GM12878 (cell line): ENCODE data around the gene SMARCE1. TPM values are rescaled to one million over a fixed set of nuclear protein-coding genes. Genes with fewer than 3 reads are reported as not detected.

Experiments
- ATAC-seq: fragments of 200-7000 bp; cut with Tn5 transposase; 3 replicates; pipeline ENCODE4 v1.9.1; 2020; ENCODE audit warnings: mild to moderate bottlenecking, moderate library complexity
- BruUV-seq: library from RNA; stranded (reverse); fragments of 400-500 nt; replicated peaks from 2 replicates; lab custom pipeline; 2021; lab: Mats Ljungman, UMichigan
- CTCF ChIA-PET: fragments of 300-600 bp; sonication (Branson Sonifier 250); formaldehyde crosslinking; extraction: SDS; loops from one replicate; lab custom pipeline; 2021; ENCODE audit warnings: inconsistent platforms; lab: Yijun Ruan, JAX
- POLR2A ChIA-PET: fragments of 350-600 bp; formaldehyde crosslinking; extraction: SDS; loops from one replicate; lab custom pipeline; 2021; ENCODE audit warnings: inconsistent platforms; lab: Charles Lee
- RAD21 ChIA-PET: fragments of 300-600 bp; sonication (Branson Sonifier 250); formaldehyde crosslinking; loops from one replicate; lab custom pipeline; 2023; ENCODE audit warnings: antibody characterized with exemption; ENCODE audit not compliant: unreplicated experiment; lab: Charles Lee
- SMC1A ChIA-PET: fragments of 300-600 bp; sonication (Branson Sonifier 250); formaldehyde crosslinking; loops from one replicate; lab custom pipeline; 2023; ENCODE audit not compliant: unreplicated experiment, uncharacterized antibody; lab: Charles Lee
- DNase-seq: peaks from one replicate; pipeline ENCODE4 v3.0.0-alpha.2; 2011; ENCODE audit warnings: low read depth, low spot score
- FAIRE-seq: peaks from 3 replicates; lab custom pipeline; 2011; peaks lifted over from hg19 to GRCh38; lab: Jason Lieb, UNC
- H2AFZ ChIP-seq: 2 replicates; pipeline ENCODE4 v1.6.0; 2011; ENCODE audit warnings: low read depth, low read length, control low read depth; ENCODE audit not compliant: control insufficient read depth
- H3K27ac ChIP-seq: 2 replicates; pipeline ENCODE4 v1.5.1; 2011; ENCODE audit warnings: control low read depth; ENCODE audit not compliant: control insufficient read depth, insufficient read depth
- H3K27me3 ChIP-seq, 2 experiments: replicated peaks in 1 of 2; 2 replicates each; pipeline versions ENCODE4 v1.6.0 to v1.6.1; 2011; ENCODE audit warnings: low read length in 1 of 2; ENCODE audit not compliant: control insufficient read depth in 2 of 2, insufficient read depth in 2 of 2
- H3K36me3 ChIP-seq, 2 experiments: 2 replicates each; pipeline ENCODE4 v1.5.1; 2011; ENCODE audit warnings: low read length in 1 of 2; ENCODE audit not compliant: control insufficient read depth in 2 of 2, insufficient read depth in 2 of 2
- H3K4me1 ChIP-seq: 2 replicates; pipeline ENCODE4 v1.6.1; 2011; ENCODE audit warnings: mild to moderate bottlenecking, low read length, moderate library complexity, mixed read lengths; ENCODE audit not compliant: control insufficient read depth, insufficient read depth
- H3K4me2 ChIP-seq: 2 replicates; pipeline ENCODE4 v1.6.0; 2011; ENCODE audit warnings: control low read depth; ENCODE audit not compliant: control insufficient read depth, insufficient read depth
- H3K4me3 ChIP-seq: fragments of 200-600 bp; sonication (generic); 2 replicates; pipeline ENCODE4 v1.5.1; 2016
- H3K79me2 ChIP-seq: 2 replicates; pipeline ENCODE4 v1.6.0; 2011; ENCODE audit warnings: low read length; ENCODE audit not compliant: control insufficient read depth, insufficient read depth
- H3K9ac ChIP-seq: 2 replicates; pipeline ENCODE4 v1.8.0; 2011; ENCODE audit warnings: low read length, control low read depth, mixed read lengths; ENCODE audit not compliant: control insufficient read depth, insufficient read depth
- H3K9me3 ChIP-seq: replicated peaks from 3 replicates; pipeline ENCODE4 v1.5.1; 2011; ENCODE audit warnings: mild to moderate bottlenecking, low read length; ENCODE audit not compliant: control insufficient read depth, insufficient read depth
- H4K20me1 ChIP-seq: 2 replicates; pipeline ENCODE4 v1.6.0; 2011; ENCODE audit not compliant: control insufficient read depth, insufficient read depth
- CHD4 ChIP-seq: fragments of 200-600 bp; sonication (generic); IDR thresholded peaks from 2 replicates; pipeline ENCODE4 v1.6.1; 2016; ENCODE audit warnings: mild to moderate bottlenecking
- MEF2B ChIP-seq: fragments of 450-650 bp; IDR thresholded peaks from 2 replicates; pipeline ENCODE4 v1.6.1; 2018; ENCODE audit warnings: mild to moderate bottlenecking, moderate library complexity; ENCODE audit not compliant: partially characterized antibody, poor library complexity, severe bottlenecking
- RAD51 ChIP-seq: fragments of 450-650 bp; IDR thresholded peaks from 2 replicates; pipeline ENCODE4 v1.6.1; 2016; ENCODE audit warnings: moderate library complexity, mild to moderate bottlenecking, inconsistent platforms
- RB1 ChIP-seq: fragments of 450-650 bp; formaldehyde crosslinking; IDR thresholded peaks from 2 replicates; pipeline ENCODE4 v1.6.1; 2017; ENCODE audit warnings: mild to moderate bottlenecking, borderline replicate concordance
- RCOR1 ChIP-seq: conservative IDR thresholded peaks from 2 replicates; pipeline ENCODE4 v1.6.1; 2012; ENCODE audit warnings: low read depth, low read length, improper control_type of control experiment
- RUNX3 ChIP-seq: IDR thresholded peaks from 2 replicates; pipeline ENCODE4 v1.6.1; 2012; ENCODE audit warnings: low read length, inconsistent platforms
- SMAD1 ChIP-seq: fragments of 450-650 bp; IDR thresholded peaks from 2 replicates; pipeline ENCODE4 v1.6.1; 2018; ENCODE audit warnings: mild to moderate bottlenecking, low read depth; ENCODE audit not compliant: partially characterized antibody
- TCF3 ChIP-seq: IDR thresholded peaks from 2 replicates; pipeline ENCODE4 v1.6.1; 2012; ENCODE audit warnings: low read depth, mild to moderate bottlenecking, low read length, borderline replicate concordance; ENCODE audit not compliant: insufficient read depth
- ZNF207 ChIP-seq: fragments of 450-650 bp; IDR thresholded peaks from 2 replicates; pipeline ENCODE4 v1.6.1; 2014; ENCODE audit warnings: antibody characterized with exemption, mild to moderate bottlenecking, borderline replicate concordance
- WGBS: methylation state at CpG from one replicate; pipeline ENCODE4 v1.1.6; 2016; ENCODE audit warnings: low lambda C conversion rate; ENCODE audit not compliant: insufficient replicate concordance, insufficient coverage; ENCODE audit errors: missing lambda C conversion rate; 5-methylcytosine and 5-hydroxymethylcytosine counted together
- in situ Hi-C: fragments of 300-500 bp; cut with MboI; formaldehyde crosslinking; loops from 9 replicates; pipeline ENCODE4 v1.14.3; 2018; ENCODE audit warnings: mixed read lengths
- intact Hi-C: fragments of 100-400 bp; cut with micrococcal nuclease; formaldehyde crosslinking; loops from one replicate; pipeline ENCODE4 v1.14.2; 2022; ENCODE audit not compliant: unreplicated experiment
- polyA plus RNA-seq, 11 experiments: library from polyadenylated mRNA; depleted of rRNA in 4 of 11; unstranded in 6 of 11; stranded (reverse) in 5 of 11; fragments of >200 nt; fragmentation: Nextera tagmentation in 4 of 11; fragmentation: Illumina TruSeq in 1 of 11; extraction: Ambion mirVana in 4 of 11; extraction: Trizol in 1 of 11; gene quantifications; 1 replicate in 1 of 11; 2 replicates in 10 of 11; pipeline versions ENCODE4 v1.2.1 to v1.2.3, GENCODE V29; 2011 to 2016; ENCODE audit warnings: inconsistent platforms in 2 of 11, missing spikeins in 2 of 11, low read depth in 1 of 11
- total RNA-seq, 4 experiments: library from RNA; depleted of rRNA in 3 of 4; stranded (reverse); fragments of >200 nt in 3 of 4; fragmentation: Illumina TruSeq in 1 of 4; extraction: Trizol in 1 of 4; gene quantifications; 2 replicates each; pipeline versions ENCODE4 v1.2.1 to v1.2.3, GENCODE V29; 2013 to 2021
- TF ChIP-seq, protein P1 (sequence below): fragments of 450-650 bp; formaldehyde crosslinking; IDR thresholded peaks from 2 replicates; pipeline ENCODE4 v1.4.0; 2022; ENCODE audit warnings: mild to moderate bottlenecking, moderate library complexity
- TF ChIP-seq, protein P2 (sequence below): IDR thresholded peaks from 2 replicates; pipeline ENCODE4 v1.6.1; 2012; ENCODE audit warnings: mild to moderate bottlenecking, low read depth, low read length
- TF ChIP-seq, protein P3 (sequence below): IDR thresholded peaks from 2 replicates; pipeline ENCODE4 v1.6.1; 2011; ENCODE audit warnings: low read depth, low read length, improper control_type of control experiment, borderline replicate concordance
- TF ChIP-seq, protein P4 (sequence below): IDR thresholded peaks from 2 replicates; pipeline ENCODE4 v1.6.1; 2011; ENCODE audit warnings: borderline replicate concordance, low read depth, mild to moderate bottlenecking, moderate library complexity, low read length; ENCODE audit not compliant: insufficient read depth, poor library complexity, severe bottlenecking

The SMARCE1 gene
- total and polyA plus RNA-seq, 10 of the 15 experiments (the other 5 are each of a cell fraction or from before 2014, with no cell fraction given), result 87.9 to 191 (median 132) TPM

DNA sequence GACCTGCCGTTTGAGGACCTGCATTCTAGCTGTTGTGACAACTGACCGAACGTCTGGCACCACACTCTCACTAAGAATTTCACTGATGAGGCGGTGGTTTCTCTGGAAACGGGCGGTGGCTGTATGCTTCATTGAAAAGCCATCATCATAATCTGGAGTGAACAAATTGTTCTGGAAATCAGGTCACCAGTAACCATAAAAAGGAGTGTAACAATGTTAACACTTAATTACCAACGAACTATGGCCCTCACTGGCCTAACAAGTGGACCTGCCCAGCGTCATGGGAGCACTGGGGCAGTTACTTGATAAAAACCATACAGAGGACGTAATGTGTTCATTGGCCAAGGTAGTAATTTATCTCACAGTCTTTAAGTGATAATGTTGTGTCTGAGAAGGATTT is 15.4 kb downstream of the SMARCE1 start (continued):
- TF ChIP-seq, protein P1, sequence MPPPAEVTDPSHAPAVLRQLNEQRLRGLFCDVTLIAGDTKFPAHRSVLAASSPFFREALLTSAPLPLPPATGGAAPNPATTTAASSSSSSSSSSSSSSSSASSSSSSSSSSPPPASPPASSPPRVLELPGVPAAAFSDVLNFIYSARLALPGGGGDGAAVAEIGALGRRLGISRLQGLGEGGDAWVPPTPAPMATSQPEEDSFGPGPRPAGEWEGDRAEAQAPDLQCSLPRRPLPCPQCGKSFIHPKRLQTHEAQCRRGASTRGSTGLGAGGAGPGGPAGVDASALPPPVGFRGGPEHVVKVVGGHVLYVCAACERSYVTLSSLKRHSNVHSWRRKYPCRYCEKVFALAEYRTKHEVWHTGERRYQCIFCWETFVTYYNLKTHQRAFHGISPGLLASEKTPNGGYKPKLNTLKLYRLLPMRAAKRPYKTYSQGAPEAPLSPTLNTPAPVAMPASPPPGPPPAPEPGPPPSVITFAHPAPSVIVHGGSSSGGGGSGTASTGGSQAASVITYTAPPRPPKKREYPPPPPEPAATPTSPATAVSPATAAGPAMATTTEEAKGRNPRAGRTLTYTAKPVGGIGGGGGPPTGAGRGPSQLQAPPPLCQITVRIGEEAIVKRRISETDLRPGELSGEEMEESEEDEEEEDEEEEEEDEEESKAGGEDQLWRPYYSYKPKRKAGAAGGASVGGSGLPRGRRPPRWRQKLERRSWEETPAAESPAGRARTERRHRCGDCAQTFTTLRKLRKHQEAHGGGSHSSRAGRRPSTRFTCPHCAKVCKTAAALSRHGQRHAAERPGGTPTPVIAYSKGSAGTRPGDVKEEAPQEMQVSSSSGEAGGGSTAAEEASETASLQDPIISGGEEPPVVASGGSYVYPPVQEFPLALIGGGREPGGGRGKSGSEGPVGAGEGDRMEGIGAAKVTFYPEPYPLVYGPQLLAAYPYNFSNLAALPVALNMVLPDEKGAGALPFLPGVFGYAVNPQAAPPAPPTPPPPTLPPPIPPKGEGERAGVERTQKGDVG, result no peak
- no peak for TF ChIP-seq MEF2B
- TF ChIP-seq, protein P2, sequence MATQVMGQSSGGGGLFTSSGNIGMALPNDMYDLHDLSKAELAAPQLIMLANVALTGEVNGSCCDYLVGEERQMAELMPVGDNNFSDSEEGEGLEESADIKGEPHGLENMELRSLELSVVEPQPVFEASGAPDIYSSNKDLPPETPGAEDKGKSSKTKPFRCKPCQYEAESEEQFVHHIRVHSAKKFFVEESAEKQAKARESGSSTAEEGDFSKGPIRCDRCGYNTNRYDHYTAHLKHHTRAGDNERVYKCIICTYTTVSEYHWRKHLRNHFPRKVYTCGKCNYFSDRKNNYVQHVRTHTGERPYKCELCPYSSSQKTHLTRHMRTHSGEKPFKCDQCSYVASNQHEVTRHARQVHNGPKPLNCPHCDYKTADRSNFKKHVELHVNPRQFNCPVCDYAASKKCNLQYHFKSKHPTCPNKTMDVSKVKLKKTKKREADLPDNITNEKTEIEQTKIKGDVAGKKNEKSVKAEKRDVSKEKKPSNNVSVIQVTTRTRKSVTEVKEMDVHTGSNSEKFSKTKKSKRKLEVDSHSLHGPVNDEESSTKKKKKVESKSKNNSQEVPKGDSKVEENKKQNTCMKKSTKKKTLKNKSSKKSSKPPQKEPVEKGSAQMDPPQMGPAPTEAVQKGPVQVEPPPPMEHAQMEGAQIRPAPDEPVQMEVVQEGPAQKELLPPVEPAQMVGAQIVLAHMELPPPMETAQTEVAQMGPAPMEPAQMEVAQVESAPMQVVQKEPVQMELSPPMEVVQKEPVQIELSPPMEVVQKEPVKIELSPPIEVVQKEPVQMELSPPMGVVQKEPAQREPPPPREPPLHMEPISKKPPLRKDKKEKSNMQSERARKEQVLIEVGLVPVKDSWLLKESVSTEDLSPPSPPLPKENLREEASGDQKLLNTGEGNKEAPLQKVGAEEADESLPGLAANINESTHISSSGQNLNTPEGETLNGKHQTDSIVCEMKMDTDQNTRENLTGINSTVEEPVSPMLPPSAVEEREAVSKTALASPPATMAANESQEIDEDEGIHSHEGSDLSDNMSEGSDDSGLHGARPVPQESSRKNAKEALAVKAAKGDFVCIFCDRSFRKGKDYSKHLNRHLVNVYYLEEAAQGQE, result no peak

DNA sequence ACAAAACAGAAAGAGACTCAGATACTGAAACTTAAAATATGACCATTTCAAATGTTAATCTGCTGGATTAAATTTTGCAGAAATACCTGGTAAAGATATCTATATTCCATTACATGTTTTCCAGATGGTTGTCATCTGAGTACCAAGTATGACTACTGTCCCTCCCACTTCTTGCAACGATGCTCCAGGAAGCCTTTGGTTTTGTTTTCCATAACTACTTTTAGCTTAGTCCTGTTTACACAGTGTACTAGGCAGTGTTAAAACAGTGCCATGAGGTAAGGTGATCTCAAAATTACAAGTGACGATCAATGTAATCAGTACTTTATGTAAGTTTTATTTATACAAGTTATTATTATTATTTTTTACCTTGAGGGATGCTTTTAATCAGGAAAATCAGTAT is 17.8 kb downstream of the SMARCE1 start:
- Histone ChIP-seq H3K9ac (no peak overlapping the region), H3K36me3 (peaks cover 7 to 49% of the 10 kb centered on the region in 2 experiments), H3K4me3 (no peak overlapping the region), H4K20me1 (no peaks in the 10 kb centered on the region), H3K4me2 (no peak overlapping the region), H3K4me1 (peaks cover 7% of the 10 kb centered on the region), H3K27me3 (no peaks in the 10 kb centered on the region), H3K79me2 (no peaks in the 10 kb centered on the region), H3K9me3 (no peaks in the 10 kb centered on the region), H2AFZ (no peak overlapping the region), H3K27ac (no peak overlapping the region)
- intact Hi-C loops (loop anchor here (10.0 kb wide), 1 partner anchor 695 kb away; no protein-coding TSS in a partner anchor), in situ Hi-C loops (no loop called here)
- DNase-seq (no peak), ATAC-seq (no peak), FAIRE-seq (no peak)
- ChIA-PET CTCF (interaction anchor here (1.2 to 2.6 kb wide), 4 partner anchors 10 to 163 kb away, joined by 4 to 14 read pairs (median 4); no protein-coding TSS in a partner anchor), POLR2A (interaction anchor here (1.5 kb wide), 1 partner anchor 11 kb away, joined by 7 read pairs; no protein-coding TSS in a partner anchor), SMC1A (interaction anchor here (1.0 to 1.5 kb wide), 3 partner anchors 13 to 161 kb away, joined by 3 to 7 read pairs (median 4); no protein-coding TSS in a partner anchor), RAD21 (interaction anchor here (1.6 kb wide), 2 partner anchors 10 to 1036 kb away, joined by 3 to 6 read pairs; no protein-coding TSS in a partner anchor)
- no TSS peak for BruUV-seq
- 53% methylated on average over 2 of the region's 2 CpGs for WGBS
- TF ChIP-seq SMAD1 (no peak), RUNX3 (no peak), RAD51 (no peak), TCF3 (no peak), RB1 (no peak), RCOR1 (no peak), CHD4 (no peak), ZNF207 (no peak)
- TF ChIP-seq, protein P3, sequence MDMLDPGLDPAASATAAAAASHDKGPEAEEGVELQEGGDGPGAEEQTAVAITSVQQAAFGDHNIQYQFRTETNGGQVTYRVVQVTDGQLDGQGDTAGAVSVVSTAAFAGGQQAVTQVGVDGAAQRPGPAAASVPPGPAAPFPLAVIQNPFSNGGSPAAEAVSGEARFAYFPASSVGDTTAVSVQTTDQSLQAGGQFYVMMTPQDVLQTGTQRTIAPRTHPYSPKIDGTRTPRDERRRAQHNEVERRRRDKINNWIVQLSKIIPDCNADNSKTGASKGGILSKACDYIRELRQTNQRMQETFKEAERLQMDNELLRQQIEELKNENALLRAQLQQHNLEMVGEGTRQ, result no peak
- TF ChIP-seq, protein P4, sequence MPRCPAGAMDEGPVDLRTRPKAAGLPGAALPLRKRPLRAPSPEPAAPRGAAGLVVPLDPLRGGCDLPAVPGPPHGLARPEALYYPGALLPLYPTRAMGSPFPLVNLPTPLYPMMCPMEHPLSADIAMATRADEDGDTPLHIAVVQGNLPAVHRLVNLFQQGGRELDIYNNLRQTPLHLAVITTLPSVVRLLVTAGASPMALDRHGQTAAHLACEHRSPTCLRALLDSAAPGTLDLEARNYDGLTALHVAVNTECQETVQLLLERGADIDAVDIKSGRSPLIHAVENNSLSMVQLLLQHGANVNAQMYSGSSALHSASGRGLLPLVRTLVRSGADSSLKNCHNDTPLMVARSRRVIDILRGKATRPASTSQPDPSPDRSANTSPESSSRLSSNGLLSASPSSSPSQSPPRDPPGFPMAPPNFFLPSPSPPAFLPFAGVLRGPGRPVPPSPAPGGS, result no peak
